GM23248 (cell line): ENCODE results near the gene LRRC49.

Source experiments
- EZH2 ChIP-seq: fragments of 200-600 bp; sonication (generic); IDR thresholded peaks from 2 replicates; pipeline ENCODE4 v1.6.1; 2018; ENCODE audit warnings: antibody characterized with exemption, mild to moderate bottlenecking; ENCODE audit not compliant: insufficient read depth, poor library complexity, severe bottlenecking
- EZH2phosphoT487 ChIP-seq: fragments of 200-600 bp; sonication (generic); IDR thresholded peaks from 2 replicates; pipeline ENCODE4 v1.6.1; 2018; ENCODE audit warnings: antibody characterized with exemption, moderate library complexity, mild to moderate bottlenecking, low read depth; ENCODE audit not compliant: insufficient read depth

- TF ChIP-seq EZH2 (no peak), EZH2phosphoT487 (no peak)
Observed at GRCh38 chr15:70964686-70965085, 72.1 kb downstream of the LRRC49 start.
